Spleen (tissue), 11 donors: Measurements from ENCODE around the gene KLHL28. TPM values are rescaled to one million over a fixed set of nuclear protein-coding genes. Genes with fewer than 3 reads are reported as not detected.
A peak's percentile ranks its signal among the peaks of the same experiment; 100 is the strongest.
"Not testable (repeated sequence)": the region's sequence is repeated elsewhere in the genome, so short reads cannot be mapped to it uniquely, and the experiment has no call there.

Experiments
- DNase-seq: peaks from one replicate; pipeline ENCODE4 v3.0.0-alpha.2; 2020
- H3K27ac ChIP-seq, 8 donors: fragments of 200-600 bp; sonication (generic) in 7 of 8; 1 replicate in 4 of 8; 2 replicates in 4 of 8; pipeline versions ENCODE4 v1.5.0 to v1.8.0; 2016 to 2021; ENCODE audit warnings: inconsistent platforms in 4 of 8, mild to moderate bottlenecking in 4 of 8, moderate library complexity in 1 of 8
- H3K27me3 ChIP-seq, 7 donors: fragments of 200-600 bp; sonication (generic) in 6 of 7; replicated peaks in 1 of 7; 1 replicate in 4 of 7; 2 replicates in 3 of 7; pipeline versions ENCODE4 v1.5.0 to v1.8.0; 2016 to 2021; ENCODE audit warnings: inconsistent platforms in 3 of 7, mild to moderate bottlenecking in 1 of 7
- H3K36me3 ChIP-seq, 6 donors: fragments of 200-600 bp; sonication (generic) in 5 of 6; 1 replicate in 4 of 6; 2 replicates in 2 of 6; pipeline versions ENCODE4 v1.5.0 to v1.8.0; 2016 to 2021; ENCODE audit warnings: inconsistent platforms in 2 of 6
- H3K4me1 ChIP-seq, 6 donors: fragments of 200-600 bp; sonication (generic) in 5 of 6; 1 replicate in 3 of 6; 2 replicates in 3 of 6; pipeline versions ENCODE4 v1.5.0 to v1.8.0; 2016 to 2021; ENCODE audit warnings: inconsistent platforms in 3 of 6
- H3K4me3 ChIP-seq, 8 donors: fragments of 200-600 bp; sonication (generic) in 7 of 8; 1 replicate in 4 of 8; 2 replicates in 4 of 8; pipeline versions ENCODE4 v1.5.0 to v1.8.0; 2016 to 2021; ENCODE audit warnings: inconsistent platforms in 4 of 8, mild to moderate bottlenecking in 4 of 8, moderate library complexity in 2 of 8
- H3K9me3 ChIP-seq, 8 donors: fragments of 200-600 bp; sonication (generic) in 7 of 8; 1 replicate in 4 of 8; 2 replicates in 4 of 8; pipeline versions ENCODE4 v1.5.0 to v1.8.0; 2016 to 2021; ENCODE audit warnings: inconsistent platforms in 4 of 8
- POLR2A ChIP-seq, 3 donors: fragments of 450-650 bp; IDR thresholded peaks; one replicate each; pipeline ENCODE4 v1.5.1; 2017; ENCODE audit warnings: antibody characterized with exemption in 3 of 3, mild to moderate bottlenecking in 1 of 3
- POLR2AphosphoS5 ChIP-seq, 3 donors: sonication (generic); formaldehyde crosslinking; IDR thresholded peaks; one replicate each; pipeline ENCODE4 v1.5.1; 2017; ENCODE audit warnings: antibody characterized with exemption in 3 of 3
- WGBS, 5 donors: extraction: QIAGEN DNeasy Blood & Tissue Kit in 3 of 5; methylation state at CpG; one replicate each; pipeline versions ENCODE4 v1.1.5 to v1.1.7; 2013 to 2018; 5-methylcytosine and 5-hydroxymethylcytosine counted together
- intact Hi-C: fragments of 100-400 bp; cut with DNase I; formaldehyde crosslinking; loops from one replicate; pipeline ENCODE4 v1.15.0; 2023; ENCODE audit warnings: low total_unique reads
- polyA plus RNA-seq, 3 donors: library from polyadenylated mRNA; stranded (reverse); fragments of 200-250 nt; gene quantifications; one replicate each; pipeline ENCODE4 v1.2.1, GENCODE V29; 2013
- total RNA-seq, 7 donors: library from RNA; depleted of rRNA in 3 of 7; stranded (reverse); fragments of >200 nt in 3 of 7; fragmentation: NEBNext Ultra II Directional in 4 of 7; extraction: Animal tissue kit (Norgen Biotek cat#: 25700) in 4 of 7; gene quantifications; one replicate each; pipeline versions ENCODE4 v1.1.0 to v1.2.1, GENCODE V29; 2016 to 2021
- TF ChIP-seq, protein P1 (sequence below), 11 experiments: fragments of 200-600 bp in 7 of 11; fragments of 450-650 bp in 4 of 11; sonication (generic) in 4 of 11; IDR thresholded peaks in 8 of 11; conservative IDR thresholded peaks in 3 of 11; 1 replicate in 7 of 11; 2 replicates in 4 of 11; pipeline versions ENCODE4 v1.4.0 to v1.8.0; 2016 to 2021; ENCODE audit warnings: antibody characterized with exemption in 11 of 11, inconsistent platforms in 4 of 11, mild to moderate bottlenecking in 1 of 11
- donor health status: healthy with polysubstance abuse.
- donor health status: DM: no; HTN: no; CAD: no; lungs with moderate emphysema.
- donor health status: DM: no; HTN: no; CAD: no.
- donor health status: Bipolar disorder and iron deficiency.
- donor health status: healthy.
- donor health status: DM: no; HTN: no; CAD: no.
- donor health status: DM: yes; HTN: yes; CAD: no.

The KLHL28 gene
- total and polyA plus RNA-seq, 10 donors, result 2.1 to 21.5 (median 14.9) TPM

DNA sequence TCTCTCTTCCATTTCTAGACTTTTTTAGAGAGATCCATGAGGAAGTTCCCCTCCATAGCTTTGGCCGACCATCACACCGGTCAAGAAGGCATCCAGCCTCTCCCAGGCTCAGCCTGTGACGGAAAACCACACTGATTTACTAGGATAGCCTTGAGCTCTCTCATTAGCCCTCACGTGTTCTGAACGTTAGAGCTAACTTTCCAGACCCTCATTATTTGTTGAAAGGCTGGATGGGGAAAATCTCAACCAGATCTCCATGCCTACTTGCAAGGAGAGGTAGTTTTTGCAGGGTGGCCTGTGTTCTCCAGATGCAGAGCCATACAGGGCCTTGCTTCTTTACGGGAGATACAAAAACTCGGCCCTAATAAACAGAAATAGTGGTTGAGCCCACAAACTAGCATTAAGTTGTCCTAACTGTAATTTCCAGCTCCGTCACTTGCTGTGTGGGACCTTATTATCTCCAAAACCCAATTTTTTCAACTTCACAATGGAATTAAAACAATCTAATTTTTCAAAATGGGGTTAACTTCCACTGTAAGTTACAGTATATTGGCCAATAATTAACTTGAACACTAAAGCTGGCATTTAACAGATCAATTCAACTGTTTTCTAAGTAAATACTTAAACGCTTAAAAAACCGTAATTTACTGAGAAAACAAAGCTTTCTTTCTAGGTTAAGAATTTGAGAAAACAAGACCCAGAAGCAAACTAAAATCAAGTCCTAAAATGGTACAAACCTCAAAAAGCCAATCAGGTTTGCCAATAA is 65.3 kb downstream of the KLHL28 start:
- H3K27ac ChIP-seq, result peak overlapping the region; percentile 37 to 99 (median 98)
- peaks cover 0 to 4% (median 0%) of the 10 kb centered on the region in 8 donors for H3K9me3 ChIP-seq
- peaks cover 0 to 27% (median 20%) of the 10 kb centered on the region in 6 donors for H3K4me1 ChIP-seq
- WGBS, 5 donors, result 86 to 91% (median 91%) methylated on average over 10 of the region's 10 CpGs
- peak overlapping the region in 5 of 8 donors; percentile 57 to 91 (median 75) for H3K4me3 ChIP-seq
- no peaks in the 10 kb centered on the region for H3K27me3 ChIP-seq
- no peak for DNase-seq
- TF ChIP-seq POLR2A (IDR thresholded peaks at IDR 0.05), result no peak
- TF ChIP-seq, protein P1, sequence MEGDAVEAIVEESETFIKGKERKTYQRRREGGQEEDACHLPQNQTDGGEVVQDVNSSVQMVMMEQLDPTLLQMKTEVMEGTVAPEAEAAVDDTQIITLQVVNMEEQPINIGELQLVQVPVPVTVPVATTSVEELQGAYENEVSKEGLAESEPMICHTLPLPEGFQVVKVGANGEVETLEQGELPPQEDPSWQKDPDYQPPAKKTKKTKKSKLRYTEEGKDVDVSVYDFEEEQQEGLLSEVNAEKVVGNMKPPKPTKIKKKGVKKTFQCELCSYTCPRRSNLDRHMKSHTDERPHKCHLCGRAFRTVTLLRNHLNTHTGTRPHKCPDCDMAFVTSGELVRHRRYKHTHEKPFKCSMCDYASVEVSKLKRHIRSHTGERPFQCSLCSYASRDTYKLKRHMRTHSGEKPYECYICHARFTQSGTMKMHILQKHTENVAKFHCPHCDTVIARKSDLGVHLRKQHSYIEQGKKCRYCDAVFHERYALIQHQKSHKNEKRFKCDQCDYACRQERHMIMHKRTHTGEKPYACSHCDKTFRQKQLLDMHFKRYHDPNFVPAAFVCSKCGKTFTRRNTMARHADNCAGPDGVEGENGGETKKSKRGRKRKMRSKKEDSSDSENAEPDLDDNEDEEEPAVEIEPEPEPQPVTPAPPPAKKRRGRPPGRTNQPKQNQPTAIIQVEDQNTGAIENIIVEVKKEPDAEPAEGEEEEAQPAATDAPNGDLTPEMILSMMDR (IDR thresholded peaks at IDR 0.05 in 8 of 11, conservative IDR thresholded peaks at IDR 0.05 in 3 of 11), result no peak
- H3K36me3 ChIP-seq, result no peaks in the 10 kb centered on the region
- intact Hi-C loops, result loop anchor here (5.0 kb wide), 1 partner anchor 66 kb away; the partner anchor contains the start of genes KLHL28 and TOGARAM1

DNA sequence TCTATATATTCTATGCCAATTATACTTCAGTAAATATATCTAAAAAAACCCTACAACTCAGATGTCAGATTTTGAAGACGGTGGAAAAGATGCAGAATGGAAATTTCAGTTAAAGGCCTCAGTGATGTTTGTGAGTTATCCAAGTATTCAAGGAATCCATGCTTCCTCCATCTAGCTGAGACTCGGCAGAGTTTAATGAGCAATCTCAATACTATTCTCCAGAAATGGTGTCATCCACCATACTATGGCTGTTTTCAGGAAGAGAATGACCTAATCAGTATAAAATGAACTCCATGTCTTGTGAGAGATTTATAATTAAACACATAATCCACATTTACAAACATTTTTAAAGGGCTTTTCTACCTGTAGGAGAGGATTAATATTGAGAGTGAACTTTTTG is 66.0 kb downstream of the KLHL28 start:
- TF ChIP-seq POLR2AphosphoS5 (IDR thresholded peaks at IDR 0.05) (no peak), POLR2A (IDR thresholded peaks at IDR 0.05) (no peak)
- TF ChIP-seq, protein P1 (IDR thresholded peaks at IDR 0.05 in 8 of 11, conservative IDR thresholded peaks at IDR 0.05 in 3 of 11), result no peak
- Histone ChIP-seq H3K4me1 (peaks cover 0 to 27% (median 20%) of the 10 kb centered on the region in 6 donors), H3K27me3 (no peaks in the 10 kb centered on the region), H3K9me3 (peaks cover 0 to 4% (median 0%) of the 10 kb centered on the region in 8 donors), H3K4me3 (no peak overlapping the region), H3K36me3 (no peaks in the 10 kb centered on the region), H3K27ac (no peak overlapping the region)
- no peak for DNase-seq
- intact Hi-C loops, result loop anchor here (5.0 kb wide), 1 partner anchor 67 kb away; the partner anchor contains the start of genes KLHL28 and TOGARAM1
- WGBS, 5 donors, result 86 to 95% (median 92%) methylated on average over 2 of the region's 2 CpGs

DNA sequence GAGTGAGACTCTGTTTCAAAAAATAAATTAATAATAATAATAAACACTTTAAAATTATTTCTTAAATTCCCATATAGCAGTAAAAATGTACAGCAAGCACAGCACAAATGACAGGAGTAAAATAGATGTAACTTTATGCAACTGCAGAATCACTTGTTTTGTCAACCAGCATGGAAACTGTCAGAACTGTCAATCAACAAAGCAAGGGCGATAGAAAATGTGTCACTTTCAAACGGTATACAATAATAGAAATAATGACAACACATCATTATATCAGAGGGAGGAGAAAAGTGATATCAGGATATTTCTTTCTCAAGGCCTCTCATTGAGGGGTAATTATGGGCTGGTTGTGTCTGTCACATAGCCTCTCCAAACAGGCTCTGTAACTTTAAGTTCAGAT is 68.2 kb downstream of the KLHL28 start:
- no peaks in the 10 kb centered on the region for H3K36me3 ChIP-seq
- TF ChIP-seq, protein P1 (IDR thresholded peaks at IDR 0.05 in 8 of 11, conservative IDR thresholded peaks at IDR 0.05 in 3 of 11), result no peak
- TF ChIP-seq POLR2AphosphoS5 (IDR thresholded peaks at IDR 0.05) (no peak), POLR2A (IDR thresholded peaks at IDR 0.05) (no peak)
- peaks cover 0 to 4% (median 0%) of the 10 kb centered on the region in 8 donors for H3K9me3 ChIP-seq
- intact Hi-C loops, result no loop called here
- DNase-seq, result no peak
- H3K27ac ChIP-seq, result no peak overlapping the region
- 82 to 92% (median 90%) methylated on average over 2 of the region's 2 CpGs for WGBS, 5 donors
- H3K4me3 ChIP-seq, result no peak overlapping the region
- no peaks in the 10 kb centered on the region for H3K27me3 ChIP-seq
- peaks cover 0 to 23% (median 15%) of the 10 kb centered on the region in 6 donors for H3K4me1 ChIP-seq

DNA sequence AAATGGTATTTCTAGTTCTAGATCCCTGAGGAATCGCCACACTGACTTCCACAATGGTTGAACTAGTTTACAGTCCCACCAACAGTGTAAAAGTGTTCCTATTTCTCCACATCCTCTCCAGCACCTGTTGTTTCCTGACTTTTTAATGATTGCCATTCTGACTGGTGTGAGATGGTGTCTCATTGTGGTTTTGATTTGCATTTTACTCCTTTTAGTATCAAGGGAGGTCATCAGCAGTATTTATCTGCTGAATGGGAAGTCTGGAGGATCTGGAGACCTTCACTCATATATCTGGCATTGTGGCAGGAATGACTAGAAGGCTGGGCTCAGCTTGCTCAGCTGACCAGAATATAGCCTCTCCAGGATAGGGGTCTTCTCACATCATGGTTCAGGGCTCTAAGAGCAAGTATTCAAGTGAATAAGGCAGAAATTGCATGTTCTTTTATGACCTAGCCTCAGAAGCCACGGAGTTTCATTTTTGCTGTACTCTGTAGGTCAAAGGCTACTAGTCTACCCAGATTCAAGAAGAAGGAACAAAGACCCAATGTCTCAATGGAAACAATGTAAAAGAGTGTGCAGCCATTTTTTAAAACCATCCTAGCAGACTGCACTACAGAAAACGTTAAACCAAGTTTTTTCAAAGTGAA is 69.9 kb downstream of the KLHL28 start:
- H3K9me3 ChIP-seq, H3K36me3 ChIP-seq, DNase-seq, H3K4me3 ChIP-seq, H3K27me3 ChIP-seq, H3K27ac ChIP-seq, intact Hi-C loops: not testable (repeated sequence)
- H3K4me1 ChIP-seq, result peaks cover 0 to 14% (median 5%) of the 10 kb centered on the region in 6 donors
- 57 to 68% (median 62%) methylated on average over 2 of the region's 3 CpGs for WGBS, 5 donors
